OCI-M2 (cell line): ENCODE data around the gene MTX3.

Experiments used
- DNase-seq: peaks from one replicate; lab custom pipeline; 2025; ENCODE audit not compliant: unreplicated experiment; lab: John Stamatoyannopoulos, UW

Gene MTX3

DNA sequence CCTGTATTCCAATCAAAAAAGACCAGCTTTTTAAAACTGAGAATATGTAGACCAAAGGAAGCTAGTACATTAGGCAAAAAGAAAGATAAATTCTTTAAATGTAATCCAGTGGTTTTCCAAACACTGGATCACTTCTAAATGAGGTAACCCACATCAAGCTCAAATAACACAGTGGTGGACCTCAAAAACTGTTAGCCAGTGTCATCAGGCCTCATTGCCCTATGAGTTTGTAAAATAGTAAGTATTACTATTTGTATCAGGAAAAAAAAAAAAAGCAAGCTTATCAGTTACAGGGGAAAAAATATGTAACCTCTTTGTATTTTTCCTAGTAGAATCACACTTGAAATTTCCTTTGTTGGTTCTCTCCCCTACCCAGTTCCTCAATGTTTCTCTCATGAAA lies 6.7 kb downstream of the MTX3 start:
- no peak for DNase-seq

GRCh38 chr5:79983618-79984017 lies 7.4 kb downstream of the MTX3 start:
- no peak for DNase-seq

- DNase-seq, result no peak
Observed at GRCh38 chr5:79982136-79982535, 8.9 kb downstream of the MTX3 start.

GRCh38 chr5:79976759-79977515 lies 14.1 kb downstream of the MTX3 start:
- DNase-seq, result no peak

DNA sequence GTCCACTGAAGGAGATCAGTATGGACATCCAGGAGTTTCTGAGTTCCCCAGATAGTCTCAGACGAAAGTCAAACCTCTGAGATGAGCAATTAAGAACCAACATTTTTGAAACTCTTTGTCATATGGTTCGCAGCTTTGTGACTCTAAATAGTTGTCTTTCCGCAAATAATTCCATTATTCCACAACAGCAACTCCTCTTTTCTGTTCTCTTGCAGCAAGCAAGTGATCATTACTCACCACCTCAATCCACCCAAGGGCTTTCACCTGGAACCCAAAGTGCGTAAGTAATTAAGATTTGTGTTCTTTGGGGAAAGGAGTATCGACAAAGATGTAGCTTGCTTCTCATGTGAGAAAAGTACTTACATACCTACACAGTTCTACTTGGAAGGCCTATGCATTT lies 15.6 kb downstream of the MTX3 start:
- DNase-seq, result no peak

DNA sequence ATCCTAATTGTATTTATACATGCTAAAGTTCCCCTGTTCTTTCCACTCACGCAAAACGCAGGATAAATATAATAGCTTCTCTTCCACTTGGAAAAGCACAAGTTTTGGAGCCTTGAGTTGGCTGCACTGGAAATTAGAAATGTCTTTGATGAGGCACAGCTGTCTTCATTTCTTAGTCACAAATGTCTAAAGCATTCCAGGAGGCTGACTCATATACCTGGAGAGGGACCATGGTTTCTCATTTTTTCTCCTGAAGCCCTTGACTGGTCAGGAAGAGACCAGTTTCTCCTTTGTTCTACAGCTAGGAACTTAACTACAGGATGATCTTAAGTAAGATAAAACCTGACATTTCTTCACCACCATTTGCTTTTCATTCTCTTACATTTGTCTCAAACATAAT lies 16.2 kb downstream of the MTX3 start:
- DNase-seq, result no peak

GRCh38 chr5:79973996-79974395 lies 17.1 kb downstream of the MTX3 start:
- no peak for DNase-seq

DNA sequence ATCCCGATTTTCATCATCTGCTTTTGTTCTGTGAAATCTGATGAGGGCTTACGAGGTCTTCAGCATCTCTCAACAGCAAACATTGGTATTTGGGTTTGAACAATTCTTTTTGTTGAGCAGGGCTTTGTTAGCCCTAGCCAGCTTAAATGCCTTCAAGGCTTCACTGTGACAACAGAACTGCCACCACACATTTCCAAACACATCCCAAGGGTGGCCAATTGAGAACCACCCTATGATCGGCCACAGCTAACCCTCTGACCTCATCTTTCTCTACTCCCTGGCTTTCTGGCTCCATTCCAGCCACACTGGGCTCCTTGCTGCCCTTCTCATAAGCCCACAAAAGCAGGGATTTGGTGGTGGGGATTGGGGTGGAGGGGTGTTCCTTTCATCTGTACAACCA lies 17.6 kb downstream of the MTX3 start:
- DNase-seq, result no peak

DNA sequence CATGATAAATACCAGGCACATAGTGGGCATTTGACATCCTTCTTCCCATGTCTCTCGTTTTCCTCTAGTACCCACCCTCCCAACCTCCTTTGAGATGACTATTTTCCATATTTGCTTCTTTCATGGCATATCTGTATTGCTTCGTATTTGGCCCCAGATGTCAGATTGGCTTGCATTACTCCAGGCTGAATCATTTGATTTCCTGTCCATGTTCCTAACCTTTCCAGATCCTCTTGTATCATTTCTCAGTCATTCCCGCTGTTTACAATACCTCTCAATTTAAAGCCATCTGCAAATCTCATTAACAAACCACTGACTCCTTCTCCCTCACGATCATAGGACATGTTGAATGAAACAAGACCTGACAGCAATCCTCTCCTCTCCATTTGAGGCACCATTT lies 19.9 kb downstream of the MTX3 start:
- no peak for DNase-seq

DNA sequence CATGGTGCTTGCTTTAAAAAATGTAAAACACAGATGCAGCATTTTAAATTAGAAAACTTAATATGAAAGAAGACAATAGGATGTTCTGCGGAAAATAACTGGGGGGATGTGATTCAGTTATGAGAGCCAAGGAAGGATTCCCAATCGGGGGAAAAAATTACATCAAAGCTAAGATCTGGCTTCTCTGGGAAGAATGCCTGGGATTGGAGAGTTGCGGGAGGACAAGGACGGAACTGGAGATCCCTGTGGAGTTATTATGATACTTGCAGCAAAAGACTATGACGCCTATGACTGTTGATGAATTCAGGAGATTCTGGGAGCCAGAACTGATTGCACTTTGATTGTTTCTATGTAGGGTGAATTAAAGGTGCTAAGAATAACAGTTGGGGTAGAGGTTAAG lies 24.6 kb downstream of the MTX3 start:
- DNase-seq, result no peak

DNA sequence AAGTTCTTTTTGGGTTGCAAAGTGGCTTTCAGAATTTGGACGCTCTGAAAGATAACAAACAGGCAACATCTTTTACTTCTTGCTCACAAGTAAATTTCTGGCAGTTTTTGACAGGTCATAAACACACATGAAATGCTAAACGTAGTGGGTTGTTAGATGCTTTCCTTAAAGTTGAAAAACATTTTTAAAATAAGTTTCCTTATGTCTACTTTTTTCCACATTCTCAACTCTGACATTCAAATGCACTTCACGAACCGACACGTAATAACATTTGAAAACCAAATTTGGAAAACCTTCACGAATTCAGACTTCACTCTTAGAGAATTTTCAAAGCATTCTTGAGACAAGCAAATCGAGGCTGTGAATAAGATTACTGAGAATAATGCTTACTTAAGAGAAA lies 26.9 kb downstream of the MTX3 start:
- no peak for DNase-seq

DNA sequence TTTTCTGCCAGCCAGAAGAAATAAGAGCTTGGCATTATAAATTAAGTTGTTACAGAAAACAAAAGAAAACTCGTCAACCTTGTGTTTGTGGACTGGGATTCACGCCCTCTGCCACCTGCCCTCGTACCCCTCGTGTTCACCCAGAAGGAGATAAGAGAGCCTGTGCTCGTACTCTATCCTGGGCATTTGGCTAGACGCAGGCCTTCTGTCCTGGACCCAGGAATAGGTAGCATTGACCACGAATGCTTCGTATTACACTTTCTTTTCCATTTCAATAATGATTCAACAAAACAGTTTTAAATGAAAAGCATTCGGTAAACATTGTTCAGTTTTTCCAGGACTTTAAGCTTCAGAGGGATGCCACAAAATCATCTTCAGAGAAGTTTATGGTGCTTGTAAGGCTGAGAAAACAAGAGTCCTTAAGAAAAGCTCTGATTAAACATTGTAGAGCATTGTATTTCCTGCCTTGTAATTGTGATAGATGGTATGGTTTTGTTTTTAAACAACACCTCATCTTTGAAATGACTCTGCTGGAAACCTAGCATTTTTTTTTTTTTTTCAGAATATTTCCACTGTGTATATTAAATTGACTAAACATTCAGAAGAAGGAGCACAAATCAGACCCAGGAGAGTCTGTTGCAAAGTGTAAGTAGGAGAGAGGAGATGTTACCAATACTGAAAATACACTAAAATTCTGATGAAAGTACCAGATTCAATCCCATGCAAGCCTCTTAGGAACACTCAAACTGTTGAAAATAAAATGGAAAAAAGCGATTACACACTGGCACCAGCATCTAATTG lies 27.6 kb downstream of the MTX3 start:
- DNase-seq, result no peak

DNA sequence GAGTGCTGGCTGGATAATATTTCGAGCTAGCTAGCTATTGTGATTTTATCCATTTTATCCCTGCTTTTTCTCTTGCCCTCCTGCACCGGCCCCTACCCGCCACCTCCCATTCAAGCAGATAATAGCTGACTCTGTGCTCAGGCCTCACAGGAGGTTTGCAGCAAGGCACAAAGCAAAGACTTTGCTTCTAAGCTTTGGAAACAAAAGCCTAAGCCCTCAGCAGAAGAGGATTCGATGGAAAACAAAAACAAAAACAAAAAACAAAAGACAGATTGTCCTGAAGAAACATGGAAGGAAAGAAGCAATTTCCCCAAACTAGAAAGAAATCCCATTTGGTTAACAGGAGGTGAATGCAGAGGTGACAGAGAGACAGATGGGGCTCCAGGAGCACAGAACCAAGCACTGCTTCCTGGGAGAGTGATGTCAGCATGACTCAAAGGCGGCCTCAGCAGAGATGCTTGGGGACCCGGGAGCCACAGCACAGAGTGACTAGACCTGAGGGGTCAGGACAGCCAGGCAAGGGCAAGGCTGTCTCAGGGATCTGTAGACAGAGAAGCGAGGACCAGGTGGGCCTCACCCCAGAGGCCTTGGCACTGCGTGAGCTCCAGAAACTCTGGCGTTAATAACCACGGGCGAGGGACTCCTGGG lies 28.4 kb downstream of the MTX3 start:
- no peak for DNase-seq

DNA sequence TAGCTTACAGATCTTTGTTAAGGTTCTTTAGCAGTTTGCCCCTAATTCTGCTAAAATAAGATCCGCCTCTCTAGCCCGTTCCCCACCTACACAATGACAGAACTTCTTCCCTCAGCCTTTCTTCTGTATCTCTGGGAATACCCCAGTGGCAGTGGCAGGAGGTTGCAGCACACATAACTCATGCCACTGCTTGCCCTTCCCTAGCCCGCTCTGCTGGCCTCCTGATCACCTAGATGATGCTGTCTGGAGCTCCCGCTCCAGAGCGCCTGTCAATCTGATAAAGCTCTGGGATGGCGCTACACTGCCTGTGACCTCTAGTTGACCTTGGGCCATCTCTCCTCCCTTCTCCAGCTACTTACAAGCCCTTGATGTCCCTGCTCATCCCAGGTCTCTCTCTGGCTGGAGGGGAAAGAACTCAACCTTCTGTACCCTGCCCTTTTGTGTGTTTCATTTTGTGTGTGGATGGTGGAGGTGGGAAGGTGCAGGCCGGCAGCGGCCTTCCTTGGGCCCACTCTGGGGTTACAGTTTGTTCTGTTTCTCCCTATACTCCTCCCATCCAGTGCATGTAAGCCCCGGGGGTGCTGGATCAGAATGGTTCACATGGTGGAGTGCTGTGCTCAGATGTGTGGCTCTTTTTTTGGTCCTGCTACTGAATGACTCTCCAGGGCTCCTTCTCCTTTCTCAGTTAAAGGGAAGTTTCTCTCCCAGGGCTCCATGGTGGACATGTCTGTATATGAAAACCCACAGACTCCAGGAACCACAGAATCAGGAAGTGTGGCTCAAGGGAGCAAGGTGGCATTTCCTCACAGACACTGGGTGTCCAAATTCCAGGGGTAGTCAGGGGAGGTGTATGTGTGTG lies 29.1 kb downstream of the MTX3 start:
- DNase-seq, result no peak

GRCh38 chr5:79959407-79959806 lies 31.7 kb downstream of the MTX3 start:
- no peak for DNase-seq

DNA sequence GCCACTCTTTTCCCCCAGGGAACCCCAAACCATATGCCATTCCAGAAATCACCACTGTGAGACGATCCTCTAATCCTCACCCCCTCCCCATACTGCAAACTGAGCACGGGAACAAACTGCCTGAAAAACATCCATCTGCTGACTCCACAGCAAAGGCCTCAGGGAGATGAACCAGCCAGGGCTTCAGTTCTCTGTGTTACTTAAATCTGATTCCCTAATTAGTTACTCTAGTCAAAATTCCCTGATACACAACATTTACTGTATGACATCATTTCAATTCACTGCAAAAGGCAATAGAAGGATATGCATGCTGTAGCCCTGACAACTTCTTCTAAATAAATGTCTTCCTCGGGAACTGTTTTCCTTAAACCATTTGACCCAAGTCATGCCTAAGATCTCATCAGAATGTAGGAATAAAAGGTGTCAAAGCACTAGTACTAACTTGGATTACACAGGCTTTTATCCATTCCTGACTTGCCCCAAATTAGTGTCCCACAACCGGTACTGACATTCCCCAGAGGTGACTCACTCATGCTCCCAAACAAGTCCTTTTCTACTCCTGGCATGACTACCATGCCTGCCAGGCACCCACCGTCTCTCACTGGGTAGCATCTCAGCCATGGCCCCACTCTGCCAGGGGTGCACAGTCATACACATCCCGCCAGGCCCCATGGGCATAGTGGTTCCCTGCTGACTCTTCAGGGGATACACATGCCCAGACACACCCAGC lies 35.0 kb downstream of the MTX3 start:
- DNase-seq, result no peak

DNA sequence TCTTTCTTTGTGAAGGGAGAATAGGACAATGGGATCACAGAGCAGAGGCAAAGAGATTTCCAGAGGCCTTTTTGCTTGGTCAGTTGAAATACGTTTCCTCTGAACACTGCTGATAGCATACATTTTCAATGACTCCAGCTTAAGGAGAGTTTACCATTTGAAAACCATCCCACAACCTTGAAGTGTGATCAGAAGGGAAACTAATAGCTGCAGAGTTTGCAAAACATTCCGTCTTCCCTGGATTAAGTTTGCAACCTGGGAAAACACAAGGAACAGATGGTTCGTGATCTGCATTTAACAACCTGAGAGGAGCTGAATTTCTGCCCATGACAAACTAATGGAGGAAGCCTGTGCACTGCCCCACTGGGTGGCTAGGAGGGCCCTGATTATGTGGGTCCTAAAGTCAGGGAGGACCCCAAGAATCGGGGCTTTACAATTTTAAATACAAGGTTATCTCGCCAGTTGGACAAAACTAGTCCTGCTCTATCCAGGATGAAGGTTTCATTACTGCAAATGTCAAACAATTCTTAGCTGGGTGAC lies 35.6 kb downstream of the MTX3 start:
- DNase-seq, result no peak

DNA sequence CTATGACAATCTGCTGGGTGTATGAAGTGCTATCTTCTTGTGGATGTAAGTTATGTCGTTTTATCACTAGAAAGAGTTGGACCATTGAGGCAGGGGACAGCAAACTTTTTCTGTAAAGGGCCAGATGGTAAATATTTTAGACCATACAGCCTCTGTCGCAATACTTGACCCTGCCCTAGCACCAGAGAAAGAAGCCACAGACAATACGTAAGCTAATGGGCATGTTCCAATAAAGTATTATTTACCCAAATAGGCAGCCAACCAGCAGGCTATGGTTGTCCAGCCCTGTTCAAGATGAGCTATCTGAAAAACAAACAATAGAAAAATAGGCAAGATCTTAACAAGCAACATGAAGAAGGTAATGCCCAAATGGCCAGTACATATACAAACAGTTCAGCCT lies 36.4 kb downstream of the MTX3 start:
- no peak for DNase-seq

- DNase-seq, result no peak
Observed at GRCh38 chr5:79947567-79947966, 43.5 kb downstream of the MTX3 start.

DNA sequence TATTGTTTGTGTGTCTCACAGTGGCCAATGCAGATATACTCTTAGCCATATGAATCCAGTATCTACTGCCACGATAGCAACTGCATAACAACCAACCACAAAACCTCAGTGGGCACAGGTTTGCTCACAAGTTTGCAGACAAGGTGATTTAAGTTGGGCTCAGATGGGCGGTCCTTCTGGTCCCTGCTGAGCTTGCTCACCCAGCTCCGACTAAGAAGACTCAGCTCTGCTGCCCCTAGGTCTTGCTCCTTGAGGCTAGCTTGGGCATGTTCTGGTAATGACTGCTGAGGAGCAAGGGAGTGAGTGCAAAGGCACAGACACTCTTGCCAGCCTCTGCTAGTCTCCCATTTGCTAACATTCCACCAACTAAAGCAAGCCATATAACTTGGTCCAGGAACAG lies 52.6 kb downstream of the MTX3 start:
- no peak for DNase-seq
